Loucy (cell line): ENCODE results near the gene ZFYVE28.

ENCODE experiments used
- EZH2phosphoT487 ChIP-seq: fragments of 200-600 bp; IDR thresholded peaks from 2 replicates; pipeline ENCODE4 v1.6.1; 2018; ENCODE audit warnings: antibody characterized with exemption, mild to moderate bottlenecking, moderate library complexity, borderline replicate concordance
- TF ChIP-seq, protein P1 (sequence below): fragments of 200-600 bp; sonication (generic); conservative IDR thresholded peaks from 2 replicates; pipeline ENCODE4 v1.5.1; 2014; ENCODE audit warnings: mild to moderate bottlenecking, antibody characterized with exemption, low read length

DNA sequence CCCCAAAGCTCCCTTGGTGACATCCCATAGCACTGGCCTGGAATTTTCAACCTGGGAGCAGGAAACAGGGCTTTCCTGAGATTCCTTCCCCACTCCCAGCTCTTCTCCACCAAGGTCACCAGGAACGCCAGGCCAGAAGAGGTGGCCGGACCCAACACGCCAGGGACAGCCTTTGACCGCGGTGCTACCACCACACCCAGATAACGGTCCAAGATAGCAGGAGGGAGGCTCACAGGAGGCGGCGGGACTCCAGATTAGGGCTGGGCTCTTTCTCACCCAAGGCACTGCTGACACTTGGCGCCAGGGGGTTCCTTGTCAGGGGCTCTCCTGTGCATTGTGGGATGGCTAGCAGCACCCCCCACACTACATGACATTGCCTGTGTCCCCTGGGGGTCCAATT is 22.9 kb downstream of the ZFYVE28 start:
- TF ChIP-seq, protein P1, sequence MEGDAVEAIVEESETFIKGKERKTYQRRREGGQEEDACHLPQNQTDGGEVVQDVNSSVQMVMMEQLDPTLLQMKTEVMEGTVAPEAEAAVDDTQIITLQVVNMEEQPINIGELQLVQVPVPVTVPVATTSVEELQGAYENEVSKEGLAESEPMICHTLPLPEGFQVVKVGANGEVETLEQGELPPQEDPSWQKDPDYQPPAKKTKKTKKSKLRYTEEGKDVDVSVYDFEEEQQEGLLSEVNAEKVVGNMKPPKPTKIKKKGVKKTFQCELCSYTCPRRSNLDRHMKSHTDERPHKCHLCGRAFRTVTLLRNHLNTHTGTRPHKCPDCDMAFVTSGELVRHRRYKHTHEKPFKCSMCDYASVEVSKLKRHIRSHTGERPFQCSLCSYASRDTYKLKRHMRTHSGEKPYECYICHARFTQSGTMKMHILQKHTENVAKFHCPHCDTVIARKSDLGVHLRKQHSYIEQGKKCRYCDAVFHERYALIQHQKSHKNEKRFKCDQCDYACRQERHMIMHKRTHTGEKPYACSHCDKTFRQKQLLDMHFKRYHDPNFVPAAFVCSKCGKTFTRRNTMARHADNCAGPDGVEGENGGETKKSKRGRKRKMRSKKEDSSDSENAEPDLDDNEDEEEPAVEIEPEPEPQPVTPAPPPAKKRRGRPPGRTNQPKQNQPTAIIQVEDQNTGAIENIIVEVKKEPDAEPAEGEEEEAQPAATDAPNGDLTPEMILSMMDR = no peak
- no peak for TF ChIP-seq EZH2phosphoT487
